Prostate gland (tissue), 2 donors: ENCODE measurements around the gene LST1. TPM values are rescaled to one million over a fixed set of nuclear protein-coding genes. Genes with fewer than 3 reads are reported as not detected.

Experiments used
- DNase-seq: peaks from one replicate; pipeline ENCODE4 v3.0.0-alpha.2; 2019; ENCODE audit warnings: low spot score
- H3K27ac ChIP-seq, 2 donors: fragments of 200-600 bp; sonication (generic); 2 replicates each; pipeline ENCODE4 v1.5.1; 2017 to 2019
- H3K27me3 ChIP-seq: fragments of 200-600 bp; sonication (generic); replicated peaks from 2 replicates; pipeline ENCODE4 v1.5.1; 2019; ENCODE audit not compliant: insufficient read depth
- H3K36me3 ChIP-seq, 2 donors: fragments of 200-600 bp; sonication (generic); 1 replicate in 1 of 2; 2 replicates in 1 of 2; pipeline versions ENCODE4 v1.5.1 to v1.8.1; 2017 to 2019
- H3K4me1 ChIP-seq: fragments of 200-600 bp; sonication (generic); replicated peaks from 2 replicates; pipeline ENCODE4 v1.5.1; 2019
- H3K4me3 ChIP-seq, 2 donors: fragments of 200-600 bp; sonication (generic); 2 replicates each; pipeline ENCODE4 v1.5.1; 2017 to 2019
- H3K9me3 ChIP-seq: fragments of 200-600 bp; sonication (generic); 2 replicates; pipeline ENCODE4 v1.5.1; 2017
- POLR2A ChIP-seq: fragments of 450-650 bp; IDR thresholded peaks from one replicate; pipeline ENCODE4 v1.6.1; 2016; ENCODE audit warnings: antibody characterized with exemption, mild to moderate bottlenecking
- POLR2AphosphoS5 ChIP-seq: sonication (generic); formaldehyde crosslinking; IDR thresholded peaks from one replicate; pipeline ENCODE4 v1.6.1; 2017; ENCODE audit warnings: antibody characterized with exemption
- WGBS: methylation state at CpG from one replicate; pipeline ENCODE4 v1.1.5; 2018; 5-methylcytosine and 5-hydroxymethylcytosine counted together
- intact Hi-C: fragments of 100-400 bp; cut with DNase I; formaldehyde crosslinking; loops from one replicate; pipeline ENCODE4 v1.14.2; 2022
- total RNA-seq, 2 donors: library from RNA; depleted of rRNA; stranded (reverse); fragments of >200 nt; gene quantifications; one replicate each; pipeline ENCODE4 v1.1.0, GENCODE V29; 2016
- TF ChIP-seq, protein P1 (sequence below), 4 experiments: fragments of 200-600 bp in 2 of 4; fragments of 450-650 bp in 2 of 4; sonication (generic) in 2 of 4; IDR thresholded peaks; 1 replicate in 3 of 4; 2 replicates in 1 of 4; pipeline ENCODE4 v1.5.1; 2016 to 2019; ENCODE audit warnings: antibody characterized with exemption in 4 of 4, mild to moderate bottlenecking in 2 of 4, moderate library complexity in 2 of 4

The LST1 gene
- total RNA-seq, 2 donors from 2014 or later = 3.1 TPM; not detected in 1

GRCh38 chr6:31568537-31568961 lies 17.5 kb upstream of the LST1 start:
- intact Hi-C loops = no loop called here
- Histone ChIP-seq H3K36me3 (no peaks in the 10 kb centered on the region), H3K27ac (no peak overlapping the region), H3K9me3 (no peaks in the 10 kb centered on the region), H3K4me3 (no peak overlapping the region), H3K27me3 (no peaks in the 10 kb centered on the region), H3K4me1 (no peaks in the 10 kb centered on the region)
- no peak for DNase-seq
- TF ChIP-seq POLR2A (no peak), POLR2AphosphoS5 (no peak)
- TF ChIP-seq, protein P1, sequence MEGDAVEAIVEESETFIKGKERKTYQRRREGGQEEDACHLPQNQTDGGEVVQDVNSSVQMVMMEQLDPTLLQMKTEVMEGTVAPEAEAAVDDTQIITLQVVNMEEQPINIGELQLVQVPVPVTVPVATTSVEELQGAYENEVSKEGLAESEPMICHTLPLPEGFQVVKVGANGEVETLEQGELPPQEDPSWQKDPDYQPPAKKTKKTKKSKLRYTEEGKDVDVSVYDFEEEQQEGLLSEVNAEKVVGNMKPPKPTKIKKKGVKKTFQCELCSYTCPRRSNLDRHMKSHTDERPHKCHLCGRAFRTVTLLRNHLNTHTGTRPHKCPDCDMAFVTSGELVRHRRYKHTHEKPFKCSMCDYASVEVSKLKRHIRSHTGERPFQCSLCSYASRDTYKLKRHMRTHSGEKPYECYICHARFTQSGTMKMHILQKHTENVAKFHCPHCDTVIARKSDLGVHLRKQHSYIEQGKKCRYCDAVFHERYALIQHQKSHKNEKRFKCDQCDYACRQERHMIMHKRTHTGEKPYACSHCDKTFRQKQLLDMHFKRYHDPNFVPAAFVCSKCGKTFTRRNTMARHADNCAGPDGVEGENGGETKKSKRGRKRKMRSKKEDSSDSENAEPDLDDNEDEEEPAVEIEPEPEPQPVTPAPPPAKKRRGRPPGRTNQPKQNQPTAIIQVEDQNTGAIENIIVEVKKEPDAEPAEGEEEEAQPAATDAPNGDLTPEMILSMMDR (IDR thresholded peaks at IDR 0.05) = no peak
- 76% methylated on average over 3 of the region's 3 CpGs for WGBS

DNA sequence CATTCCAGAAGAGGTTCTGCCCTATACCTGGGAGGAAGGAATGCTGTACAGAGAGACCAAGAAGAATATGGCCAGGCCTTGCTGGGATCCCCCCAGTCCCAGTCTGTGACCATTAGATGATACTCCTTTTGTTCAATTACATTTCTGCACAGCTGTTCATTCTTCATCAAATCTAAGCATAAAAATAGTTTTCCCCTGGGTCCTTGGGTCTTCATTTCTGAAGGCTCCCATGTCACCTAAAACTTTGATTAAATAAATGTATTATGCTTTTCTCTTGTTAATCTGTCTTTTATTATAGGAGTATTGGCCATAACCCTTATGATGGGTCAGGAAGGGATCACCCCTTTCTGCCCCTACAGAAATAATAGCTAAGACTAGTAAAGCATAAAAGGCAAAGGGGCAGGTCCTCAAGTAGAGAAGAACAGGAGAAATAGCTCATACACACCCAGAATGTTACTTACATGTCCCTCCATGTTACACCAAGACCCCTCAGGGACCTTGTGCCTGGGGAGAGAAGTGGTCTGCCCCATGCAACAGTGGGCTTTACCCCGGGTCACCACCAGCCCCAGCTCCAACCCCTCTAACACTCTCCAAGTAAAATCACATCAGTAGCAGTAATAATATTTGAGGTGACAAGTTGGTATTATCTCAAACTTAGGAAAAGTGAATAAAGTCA lies 16.1 kb upstream of the LST1 start:
- 100% methylated on average over 1 of the region's 1 CpG for WGBS

GRCh38 chr6:31572041-31572911 lies 13.8 kb upstream of the LST1 start, which contains the start of gene LTA:
TSS of gene LTA (plus strand) at chr6:31572289. CDS start at chr6:31572743, 454 bp downstream.
- H3K4me1 ChIP-seq = no peaks in the 10 kb centered on the region
- H3K27me3 ChIP-seq = no peaks in the 10 kb centered on the region
- no peak within 1 kb of the TSS for H3K27ac ChIP-seq
- no peak for DNase-seq
- WGBS = 84% methylated on average over 27 of the region's 27 CpGs
- intact Hi-C loops = no loop called here
- H3K36me3 ChIP-seq = no peaks in the 10 kb centered on the region
- TF ChIP-seq POLR2AphosphoS5 (no peak), POLR2A (no peak)
- TF ChIP-seq, protein P1 (IDR thresholded peaks at IDR 0.05) = no peak
- H3K9me3 ChIP-seq = no peaks in the 10 kb centered on the region
- no peak within 1 kb of the TSS for H3K4me3 ChIP-seq

More for the DNA sequence above, 16.1 kb upstream of the LST1 start:
- no peak for DNase-seq
- intact Hi-C loops = no loop called here
- H3K27ac ChIP-seq = no peak overlapping the region
- no peaks in the 10 kb centered on the region for H3K9me3 ChIP-seq
- H3K4me1 ChIP-seq = no peaks in the 10 kb centered on the region
- TF ChIP-seq POLR2A (no peak), POLR2AphosphoS5 (no peak)
- TF ChIP-seq, protein P1 (IDR thresholded peaks at IDR 0.05) = no peak
- no peaks in the 10 kb centered on the region for H3K27me3 ChIP-seq
- H3K36me3 ChIP-seq = no peaks in the 10 kb centered on the region
- H3K4me3 ChIP-seq = no peak overlapping the region

- H3K9me3 ChIP-seq = no peaks in the 10 kb centered on the region
- 88% methylated on average over 9 of the region's 9 CpGs for WGBS
- intact Hi-C loops = no loop called here
- no peak overlapping the region for H3K27ac ChIP-seq
- no peak for DNase-seq
- H3K27me3 ChIP-seq = no peaks in the 10 kb centered on the region
- H3K4me3 ChIP-seq = no peak overlapping the region
- TF ChIP-seq POLR2AphosphoS5 (no peak), POLR2A (no peak)
- TF ChIP-seq, protein P1 (IDR thresholded peaks at IDR 0.05) = no peak
- no peaks in the 10 kb centered on the region for H3K4me1 ChIP-seq
- H3K36me3 ChIP-seq = no peaks in the 10 kb centered on the region
Measured at GRCh38 chr6:31573239-31574105, 12.6 kb upstream of the LST1 start.
